Measurements from ENCODE around the gene CGRRF1. TPM values are rescaled to one million over a fixed set of nuclear protein-coding genes. Genes with fewer than 3 reads are reported as not detected.
A peak's percentile ranks its signal among the peaks of the same experiment; 100 is the strongest.

The CGRRF1 gene
- total and polyA plus RNA-seq, 2 of the 13 experiments (the other 11 are each of a cell fraction or from before 2014, with no cell fraction given): 16.8 to 18.2 TPM

DNA sequence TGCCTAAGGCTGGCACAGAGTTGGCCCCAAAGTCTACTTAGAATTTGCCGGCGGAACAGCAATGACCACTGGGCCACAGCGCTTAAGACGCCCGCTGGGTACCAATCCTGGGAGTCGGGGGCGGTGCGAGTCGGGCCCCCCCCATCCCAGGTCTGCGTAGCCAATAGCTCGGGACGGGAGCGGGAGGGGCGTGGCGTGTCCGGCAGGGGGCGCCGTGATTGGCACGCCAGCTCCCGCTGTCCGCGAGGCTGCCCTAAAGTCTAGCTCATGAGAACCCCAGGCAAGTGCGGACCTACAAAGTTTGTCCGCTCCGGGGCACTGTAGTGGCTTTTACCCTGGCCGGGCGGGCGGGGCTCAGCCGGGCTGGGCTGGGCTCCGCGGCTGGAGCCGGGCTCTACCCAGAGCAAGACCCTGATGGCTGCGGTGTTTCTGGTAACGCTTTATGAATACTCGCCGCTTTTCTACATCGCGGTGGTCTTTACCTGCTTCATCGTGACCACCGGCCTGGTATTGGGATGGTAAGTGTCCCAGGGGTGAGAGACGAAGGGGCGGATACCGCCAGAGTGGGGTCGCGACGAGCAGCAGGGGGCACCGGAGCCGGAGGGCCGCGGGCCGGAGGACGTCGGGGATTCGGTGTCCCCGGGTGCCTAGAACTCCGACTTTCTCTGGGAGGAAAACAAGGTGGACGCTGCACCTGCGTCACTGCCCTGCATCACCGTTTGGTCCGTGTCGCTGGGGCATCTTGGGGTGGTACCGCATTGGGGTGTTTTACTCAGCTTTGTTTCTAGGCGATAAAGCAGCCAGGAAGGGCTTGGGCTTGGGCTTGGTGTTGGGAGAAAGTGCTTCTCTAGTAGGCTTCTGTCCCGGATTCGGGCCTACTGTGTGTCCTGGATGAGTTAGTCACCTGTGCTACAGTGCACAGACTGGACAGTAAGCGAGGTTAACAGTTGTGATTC is at the start of gene CGRRF1 (continued):
- TF ChIP-seq, protein P1, sequence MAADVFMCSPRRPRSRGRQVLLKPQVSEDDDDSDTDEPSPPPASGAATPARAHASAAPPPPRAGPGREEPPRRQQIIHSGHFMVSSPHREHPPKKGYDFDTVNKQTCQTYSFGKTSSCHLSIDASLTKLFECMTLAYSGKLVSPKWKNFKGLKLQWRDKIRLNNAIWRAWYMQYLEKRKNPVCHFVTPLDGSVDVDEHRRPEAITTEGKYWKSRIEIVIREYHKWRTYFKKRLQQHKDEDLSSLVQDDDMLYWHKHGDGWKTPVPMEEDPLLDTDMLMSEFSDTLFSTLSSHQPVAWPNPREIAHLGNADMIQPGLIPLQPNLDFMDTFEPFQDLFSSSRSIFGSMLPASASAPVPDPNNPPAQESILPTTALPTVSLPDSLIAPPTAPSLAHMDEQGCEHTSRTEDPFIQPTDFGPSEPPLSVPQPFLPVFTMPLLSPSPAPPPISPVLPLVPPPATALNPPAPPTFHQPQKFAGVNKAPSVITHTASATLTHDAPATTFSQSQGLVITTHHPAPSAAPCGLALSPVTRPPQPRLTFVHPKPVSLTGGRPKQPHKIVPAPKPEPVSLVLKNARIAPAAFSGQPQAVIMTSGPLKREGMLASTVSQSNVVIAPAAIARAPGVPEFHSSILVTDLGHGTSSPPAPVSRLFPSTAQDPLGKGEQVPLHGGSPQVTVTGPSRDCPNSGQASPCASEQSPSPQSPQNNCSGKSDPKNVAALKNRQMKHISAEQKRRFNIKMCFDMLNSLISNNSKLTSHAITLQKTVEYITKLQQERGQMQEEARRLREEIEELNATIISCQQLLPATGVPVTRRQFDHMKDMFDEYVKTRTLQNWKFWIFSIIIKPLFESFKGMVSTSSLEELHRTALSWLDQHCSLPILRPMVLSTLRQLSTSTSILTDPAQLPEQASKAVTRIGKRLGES (CRISPR knock-in tag; IDR thresholded peaks at IDR 0.05; ENCODE audit: borderline replicate concordance): no peak
- TF ChIP-seq ZNF83 (CRISPR knock-in tag; IDR thresholded peaks at IDR 0.05; ENCODE audit: borderline replicate concordance): peak; percentile 89; the same call in 1 of the 2 replicates
- TF ChIP-seq, protein P2, sequence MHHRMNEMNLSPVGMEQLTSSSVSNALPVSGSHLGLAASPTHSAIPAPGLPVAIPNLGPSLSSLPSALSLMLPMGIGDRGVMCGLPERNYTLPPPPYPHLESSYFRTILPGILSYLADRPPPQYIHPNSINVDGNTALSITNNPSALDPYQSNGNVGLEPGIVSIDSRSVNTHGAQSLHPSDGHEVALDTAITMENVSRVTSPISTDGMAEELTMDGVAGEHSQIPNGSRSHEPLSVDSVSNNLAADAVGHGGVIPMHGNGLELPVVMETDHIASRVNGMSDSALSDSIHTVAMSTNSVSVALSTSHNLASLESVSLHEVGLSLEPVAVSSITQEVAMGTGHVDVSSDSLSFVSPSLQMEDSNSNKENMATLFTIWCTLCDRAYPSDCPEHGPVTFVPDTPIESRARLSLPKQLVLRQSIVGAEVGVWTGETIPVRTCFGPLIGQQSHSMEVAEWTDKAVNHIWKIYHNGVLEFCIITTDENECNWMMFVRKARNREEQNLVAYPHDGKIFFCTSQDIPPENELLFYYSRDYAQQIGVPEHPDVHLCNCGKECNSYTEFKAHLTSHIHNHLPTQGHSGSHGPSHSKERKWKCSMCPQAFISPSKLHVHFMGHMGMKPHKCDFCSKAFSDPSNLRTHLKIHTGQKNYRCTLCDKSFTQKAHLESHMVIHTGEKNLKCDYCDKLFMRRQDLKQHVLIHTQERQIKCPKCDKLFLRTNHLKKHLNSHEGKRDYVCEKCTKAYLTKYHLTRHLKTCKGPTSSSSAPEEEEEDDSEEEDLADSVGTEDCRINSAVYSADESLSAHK (CRISPR knock-in tag; IDR thresholded peaks at IDR 0.05; ENCODE audit: borderline replicate concordance): no peak
- no peak for TF ChIP-seq ZNF235 (CRISPR knock-in tag; IDR thresholded peaks at IDR 0.05; ENCODE audit: borderline replicate concordance)
- TF ChIP-seq, protein P3, sequence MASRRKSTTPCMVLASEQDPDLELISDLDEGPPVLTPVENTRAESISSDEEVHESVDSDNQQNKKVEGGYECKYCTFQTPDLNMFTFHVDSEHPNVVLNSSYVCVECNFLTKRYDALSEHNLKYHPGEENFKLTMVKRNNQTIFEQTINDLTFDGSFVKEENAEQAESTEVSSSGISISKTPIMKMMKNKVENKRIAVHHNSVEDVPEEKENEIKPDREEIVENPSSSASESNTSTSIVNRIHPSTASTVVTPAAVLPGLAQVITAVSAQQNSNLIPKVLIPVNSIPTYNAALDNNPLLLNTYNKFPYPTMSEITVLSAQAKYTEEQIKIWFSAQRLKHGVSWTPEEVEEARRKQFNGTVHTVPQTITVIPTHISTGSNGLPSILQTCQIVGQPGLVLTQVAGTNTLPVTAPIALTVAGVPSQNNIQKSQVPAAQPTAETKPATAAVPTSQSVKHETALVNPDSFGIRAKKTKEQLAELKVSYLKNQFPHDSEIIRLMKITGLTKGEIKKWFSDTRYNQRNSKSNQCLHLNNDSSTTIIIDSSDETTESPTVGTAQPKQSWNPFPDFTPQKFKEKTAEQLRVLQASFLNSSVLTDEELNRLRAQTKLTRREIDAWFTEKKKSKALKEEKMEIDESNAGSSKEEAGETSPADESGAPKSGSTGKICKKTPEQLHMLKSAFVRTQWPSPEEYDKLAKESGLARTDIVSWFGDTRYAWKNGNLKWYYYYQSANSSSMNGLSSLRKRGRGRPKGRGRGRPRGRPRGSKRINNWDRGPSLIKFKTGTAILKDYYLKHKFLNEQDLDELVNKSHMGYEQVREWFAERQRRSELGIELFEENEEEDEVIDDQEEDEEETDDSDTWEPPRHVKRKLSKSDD (CRISPR knock-in tag; IDR thresholded peaks at IDR 0.05; ENCODE audit: low read depth): no peak
- TF ChIP-seq MAF1 (CRISPR knock-in tag; IDR thresholded peaks at IDR 0.05; ENCODE audit: borderline replicate concordance): no peak
- TF ChIP-seq ZNF619 (CRISPR knock-in tag; IDR thresholded peaks at IDR 0.05): no peak; the same call in 1 of the 2 replicates
- TF ChIP-seq, protein P4, sequence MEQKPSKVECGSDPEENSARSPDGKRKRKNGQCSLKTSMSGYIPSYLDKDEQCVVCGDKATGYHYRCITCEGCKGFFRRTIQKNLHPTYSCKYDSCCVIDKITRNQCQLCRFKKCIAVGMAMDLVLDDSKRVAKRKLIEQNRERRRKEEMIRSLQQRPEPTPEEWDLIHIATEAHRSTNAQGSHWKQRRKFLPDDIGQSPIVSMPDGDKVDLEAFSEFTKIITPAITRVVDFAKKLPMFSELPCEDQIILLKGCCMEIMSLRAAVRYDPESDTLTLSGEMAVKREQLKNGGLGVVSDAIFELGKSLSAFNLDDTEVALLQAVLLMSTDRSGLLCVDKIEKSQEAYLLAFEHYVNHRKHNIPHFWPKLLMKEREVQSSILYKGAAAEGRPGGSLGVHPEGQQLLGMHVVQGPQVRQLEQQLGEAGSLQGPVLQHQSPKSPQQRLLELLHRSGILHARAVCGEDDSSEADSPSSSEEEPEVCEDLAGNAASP (CRISPR knock-in tag; IDR thresholded peaks at IDR 0.05; ENCODE audit: borderline replicate concordance): peak; percentile 66; the same call in 1 of the 2 replicates
- TF ChIP-seq FOXO1 (CRISPR knock-in tag; IDR thresholded peaks at IDR 0.05): peak; percentile 46; the same call in 1 of the 2 replicates
- peak; percentile 75; the same call in 1 of the 2 replicates for TF ChIP-seq MEF2D (CRISPR knock-in tag; IDR thresholded peaks at IDR 0.05)
- peak; percentile 50; the same call in 1 of the 2 replicates for TF ChIP-seq ZNF891 (CRISPR knock-in tag; IDR thresholded peaks at IDR 0.05)
- TF ChIP-seq REPIN1 (CRISPR knock-in tag; IDR thresholded peaks at IDR 0.05; ENCODE audit: borderline replicate concordance, low read depth): peak; percentile 89; the same call in 1 of the 2 replicates
- TF ChIP-seq RAD21 (CRISPR knock-in tag; IDR thresholded peaks at IDR 0.05): peak; percentile 66
- TF ChIP-seq, protein P5, sequence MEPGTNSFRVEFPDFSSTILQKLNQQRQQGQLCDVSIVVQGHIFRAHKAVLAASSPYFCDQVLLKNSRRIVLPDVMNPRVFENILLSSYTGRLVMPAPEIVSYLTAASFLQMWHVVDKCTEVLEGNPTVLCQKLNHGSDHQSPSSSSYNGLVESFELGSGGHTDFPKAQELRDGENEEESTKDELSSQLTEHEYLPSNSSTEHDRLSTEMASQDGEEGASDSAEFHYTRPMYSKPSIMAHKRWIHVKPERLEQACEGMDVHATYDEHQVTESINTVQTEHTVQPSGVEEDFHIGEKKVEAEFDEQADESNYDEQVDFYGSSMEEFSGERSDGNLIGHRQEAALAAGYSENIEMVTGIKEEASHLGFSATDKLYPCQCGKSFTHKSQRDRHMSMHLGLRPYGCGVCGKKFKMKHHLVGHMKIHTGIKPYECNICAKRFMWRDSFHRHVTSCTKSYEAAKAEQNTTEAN (CRISPR knock-in tag; conservative IDR thresholded peaks at IDR 0.05): peak; percentile 68
- peak; percentile 68; the same call in 1 of the 2 replicates for TF ChIP-seq ZNF446 (CRISPR knock-in tag; IDR thresholded peaks at IDR 0.05)
- no peak for TF ChIP-seq MLLT10 (CRISPR knock-in tag; IDR thresholded peaks at IDR 0.05)

Data from HepG2 (cell line).